HepG2 (cell line): ENCODE data around the gene MTHFD1L. TPM values are rescaled to one million over a fixed set of nuclear protein-coding genes. Genes with fewer than 3 reads are reported as not detected.

Experiments used
- ATAC-seq: fragments of 200-7000 bp; cut with Tn5 transposase; 3 replicates; pipeline ENCODE4 v1.9.1; 2020; ENCODE audit warnings: mild to moderate bottlenecking, moderate library complexity
- BruUV-seq: library from RNA; stranded (reverse); fragments of 400-500 nt; replicated peaks from 2 replicates; lab custom pipeline; 2021; lab: Mats Ljungman, UMichigan
- CTCF ChIA-PET: fragments of 300-600 bp; formaldehyde crosslinking; extraction: SDS; loops from one replicate; lab custom pipeline; 2021; ENCODE audit warnings: low total read pairs, inconsistent platforms, low intra/inter-chr PET ratio; lab: Yijun Ruan, JAX
- POLR2A ChIA-PET: fragments of 350-600 bp; sonication (Branson Sonifier 250); formaldehyde crosslinking; loops from one replicate; lab custom pipeline; 2020; ENCODE audit warnings: antibody characterized with exemption, inconsistent platforms; lab: Yijun Ruan, JAX
- DNase-seq: peaks from one replicate; pipeline ENCODE4 v3.0.0-alpha.2; 2015; ENCODE audit warnings: low spot score
- FAIRE-seq: peaks from 3 replicates; lab custom pipeline; 2011; peaks lifted over from hg19 to GRCh38; lab: Jason Lieb, UNC
- H2AFZ ChIP-seq: one replicate; pipeline ENCODE4 v1.6.1; 2011; ENCODE audit warnings: low read length, inconsistent platforms
- H3K27ac ChIP-seq: fragments of 300-600 bp; 3 replicates; pipeline ENCODE4 v1.8.0; 2011; ENCODE audit warnings: mixed run types, mild to moderate bottlenecking, mixed read lengths, low read length, inconsistent platforms; ENCODE audit not compliant: insufficient read depth; ENCODE audit errors: extremely low read length
- H3K27me3 ChIP-seq, 2 experiments: fragments of 200-600 bp in 1 of 2; 2 replicates in 1 of 2; 3 replicates in 1 of 2; pipeline versions ENCODE4 v1.6.0 to v1.8.0; 2011; ENCODE audit warnings: low read length in 2 of 2, mild to moderate bottlenecking in 2 of 2, moderate library complexity in 2 of 2, inconsistent platforms in 1 of 2; ENCODE audit not compliant: insufficient read depth in 2 of 2, control insufficient read depth in 1 of 2
- H3K36me3 ChIP-seq, 2 experiments: fragments of 200-600 bp in 1 of 2; replicated peaks in 1 of 2; 2 replicates in 1 of 2; 3 replicates in 1 of 2; pipeline versions ENCODE4 v1.5.1 to v1.8.0; 2011; ENCODE audit warnings: low read length in 2 of 2, inconsistent platforms in 1 of 2; ENCODE audit not compliant: insufficient read depth in 2 of 2, control insufficient read depth in 1 of 2
- H3K4me1 ChIP-seq: 2 replicates; pipeline ENCODE4 v1.5.1; 2012; ENCODE audit warnings: low read length, inconsistent platforms; ENCODE audit not compliant: insufficient read depth
- H3K4me2 ChIP-seq: 2 replicates; pipeline ENCODE4 v1.6.0; 2011; ENCODE audit warnings: low read depth, low read length, inconsistent platforms
- H3K4me3 ChIP-seq, 3 experiments: fragments of 200-600 bp in 1 of 3; sonication (generic), shearing (Covaris generic) in 1 of 3; replicated peaks in 1 of 3; 2 replicates each; pipeline ENCODE4 v1.5.1; 2011 to 2016; ENCODE audit warnings: low read length in 3 of 3, inconsistent platforms in 2 of 3, low read depth in 2 of 3, mild to moderate bottlenecking in 2 of 3, control low read depth in 1 of 3, mixed read lengths in 1 of 3; ENCODE audit not compliant: insufficient read depth in 1 of 3
- H3K79me2 ChIP-seq: one replicate; pipeline ENCODE4 v1.6.1; 2011; ENCODE audit warnings: low read length, inconsistent platforms; ENCODE audit not compliant: insufficient read depth
- H3K9ac ChIP-seq: 2 replicates; pipeline ENCODE4 v1.6.0; 2011; ENCODE audit warnings: mild to moderate bottlenecking, low read depth, low read length, inconsistent platforms; ENCODE audit not compliant: insufficient read depth
- H3K9me3 ChIP-seq: 2 replicates; pipeline ENCODE4 v1.5.1; 2012; ENCODE audit warnings: mild to moderate bottlenecking, low read length
- H4K20me1 ChIP-seq: 2 replicates; pipeline ENCODE4 v1.6.0; 2011; ENCODE audit warnings: inconsistent platforms, mild to moderate bottlenecking, low read length, moderate library complexity; ENCODE audit not compliant: insufficient read depth
- ATF1 ChIP-seq: IDR thresholded peaks from 2 replicates; pipeline ENCODE4 v1.6.1; 2016; ENCODE audit warnings: mild to moderate bottlenecking, control low read depth
- DMAP1 ChIP-seq: IDR thresholded peaks from 2 replicates; pipeline ENCODE4 v1.6.1; 2016
- KDM5A ChIP-seq: fragments of 200-600 bp; sonication (generic); IDR thresholded peaks from 2 replicates; pipeline ENCODE4 v1.7.0; 2018; ENCODE audit warnings: antibody characterized with exemption, mild to moderate bottlenecking, low read length, borderline replicate concordance
- MBD4 ChIP-seq: IDR thresholded peaks from 2 replicates; pipeline ENCODE4 v1.6.1; 2012; ENCODE audit warnings: low read length, inconsistent platforms, borderline replicate concordance
- MTF1 ChIP-seq: sonication (generic); formaldehyde crosslinking; IDR thresholded peaks from 2 replicates; pipeline ENCODE4 v1.5.0; 2020; ENCODE audit warnings: missing genetic modification reagents
- MYNN ChIP-seq: sonication (generic); formaldehyde crosslinking; IDR thresholded peaks from 2 replicates; pipeline ENCODE4 v1.4.0; 2020; ENCODE audit warnings: mild to moderate bottlenecking, low read depth, missing genetic modification reagents
- NRL ChIP-seq: sonication (generic); formaldehyde crosslinking; IDR thresholded peaks from 2 replicates; pipeline ENCODE4 v1.5.0; 2020; ENCODE audit warnings: missing genetic modification reagents, mild to moderate bottlenecking, moderate library complexity, borderline replicate concordance
- POLR2AphosphoS2 ChIP-seq: IDR thresholded peaks from 2 replicates; pipeline ENCODE4 v1.6.1; 2011; ENCODE audit warnings: low read depth, low read length, improper control_type of control experiment
- SP1 ChIP-seq, 2 experiments: fragments of 450-650 bp in 1 of 2; sonication (generic) in 1 of 2; formaldehyde crosslinking in 1 of 2; IDR thresholded peaks; 2 replicates each; pipeline versions ENCODE4 v1.4.0 to v1.6.1; 2016 to 2020; ENCODE audit warnings: missing genetic modification reagents in 1 of 2
- YY1 ChIP-seq: IDR thresholded peaks from 2 replicates; pipeline ENCODE4 v1.6.1; 2011; ENCODE audit warnings: low read length, low read depth, moderate library complexity, mild to moderate bottlenecking; ENCODE audit not compliant: insufficient read depth, insufficient replicate concordance
- ZMAT5 ChIP-seq: sonication (generic); formaldehyde crosslinking; IDR thresholded peaks from 2 replicates; pipeline ENCODE4 v1.5.0; 2020; ENCODE audit warnings: mild to moderate bottlenecking, low read depth, missing genetic modification reagents, borderline replicate concordance
- ZNF138 ChIP-seq: sonication (generic); formaldehyde crosslinking; IDR thresholded peaks from 2 replicates; pipeline ENCODE4 v1.5.0; 2020; ENCODE audit warnings: mild to moderate bottlenecking, low read depth, missing genetic modification reagents
- ZNF607 ChIP-seq: sonication (generic); formaldehyde crosslinking; IDR thresholded peaks from 2 replicates; pipeline ENCODE4 v1.5.1; 2020; ENCODE audit warnings: missing genetic modification reagents, mild to moderate bottlenecking, borderline replicate concordance
- ZNF780A ChIP-seq: sonication (generic); formaldehyde crosslinking; IDR thresholded peaks from 2 replicates; pipeline ENCODE4 v1.8.0; 2022; ENCODE audit warnings: mild to moderate bottlenecking, missing genetic modification reagents, moderate library complexity
- ZNF83 ChIP-seq: sonication (generic); formaldehyde crosslinking; IDR thresholded peaks from 2 replicates; pipeline ENCODE4 v1.4.0; 2020; ENCODE audit warnings: missing genetic modification reagents, mild to moderate bottlenecking, borderline replicate concordance
- WGBS: methylation state at CpG from one replicate; pipeline ENCODE4 v1.1.6; 2017; ENCODE audit warnings: low lambda C conversion rate; 5-methylcytosine and 5-hydroxymethylcytosine counted together
- in situ Hi-C: cut with HindIII; loops from 2 replicates; pipeline ENCODE4 v1.10.0; 2017; ENCODE audit warnings: low pct_unique_long_range_greater_than_20kb; ENCODE audit not compliant: extremely low pct_ligation_motif_present
- intact Hi-C: fragments of 100-400 bp; cut with micrococcal nuclease; formaldehyde crosslinking; loops from one replicate; pipeline ENCODE4 v1.10.0; 2022; ENCODE audit not compliant: unreplicated experiment
- polyA plus RNA-seq, 8 experiments: library from polyadenylated mRNA; depleted of rRNA in 3 of 8; stranded (reverse) in 7 of 8; unstranded in 1 of 8; fragments of >200 nt; fragmentation: Illumina TruSeq in 4 of 8; extraction: Trizol in 4 of 8; gene quantifications; 2 replicates each; pipeline versions ENCODE4 v1.2.1 to v1.2.3, GENCODE V29; 2011 to 2016; ENCODE audit warnings: low read depth in 4 of 8, missing spikeins in 1 of 8, mixed read lengths in 1 of 8; ENCODE audit not compliant: insufficient read depth in 1 of 8
- total RNA-seq, 5 experiments: library from RNA; depleted of rRNA; stranded (reverse); fragments of >200 nt; fragmentation: Illumina TruSeq; extraction: Trizol; gene quantifications; 2 replicates each; pipeline ENCODE4 v1.2.3, GENCODE V29; 2016; ENCODE audit warnings: low read depth in 1 of 5

Gene MTHFD1L
- total and polyA plus RNA-seq, 2 of the 13 experiments (the other 11 are each of a cell fraction or from before 2014, with no cell fraction given): 24.0 to 39.6 TPM

GRCh38 chr6:150992262-150992661 lies 126.8 kb downstream of the MTHFD1L start:
- no peak overlapping the region for H3K4me3 ChIP-seq
- no peaks in the 10 kb centered on the region for H3K4me1 ChIP-seq
- ChIA-PET CTCF (no interaction called here), POLR2A (no interaction called here)
- H2AFZ ChIP-seq: no peak overlapping the region
- peaks cover 7 to 24% of the 10 kb centered on the region in 2 experiments for H3K36me3 ChIP-seq
- intact Hi-C loops (no loop called here), in situ Hi-C loops (no loop called here)
- no TSS peak for BruUV-seq
- FAIRE-seq: no peak
- no peak for ATAC-seq
- H3K27me3 ChIP-seq: no peaks in the 10 kb centered on the region
- no peaks in the 10 kb centered on the region for H4K20me1 ChIP-seq
- no peaks in the 10 kb centered on the region for H3K9me3 ChIP-seq
- no peak for DNase-seq
- WGBS: 96% methylated on average over 2 of the region's 2 CpGs
- H3K9ac ChIP-seq: no peak overlapping the region
- TF ChIP-seq POLR2AphosphoS2 (no peak), ZMAT5 (CRISPR knock-in tag) (no peak), YY1 (no peak), MTF1 (CRISPR knock-in tag) (no peak), ZNF607 (CRISPR knock-in tag) (no peak), MYNN (CRISPR knock-in tag) (no peak), ZNF83 (CRISPR knock-in tag) (no peak), ATF1 (CRISPR knock-in tag) (no peak), MBD4 (no peak), NRL (CRISPR knock-in tag) (no peak), ZNF138 (no peak), KDM5A (no peak), SP1 (IDR thresholded peaks at IDR 0.05) (no peak), SP1 (CRISPR knock-in tag; IDR thresholded peaks at IDR 0.05) (no peak), ZNF780A (CRISPR knock-in tag) (no peak), DMAP1 (CRISPR knock-in tag) (no peak)
- H3K79me2 ChIP-seq: no peaks in the 10 kb centered on the region
- no peak overlapping the region for H3K27ac ChIP-seq
- H3K4me2 ChIP-seq: no peak overlapping the region
